H1 (cell line): ENCODE data around the gene PFDN6. TPM values are rescaled to one million over a fixed set of nuclear protein-coding genes. Genes with fewer than 3 reads are reported as not detected.

ENCODE experiments used
- CTCF ChIA-PET: fragments of 300-600 bp; sonication (Branson Sonifier 250); formaldehyde crosslinking; loops from one replicate; lab custom pipeline; 2021; ENCODE audit not compliant: partially characterized antibody; lab: Charles Lee
- POLR2A ChIA-PET: fragments of 300-600 bp; sonication (Branson Sonifier 250); formaldehyde crosslinking; loops from one replicate; lab custom pipeline; 2021; ENCODE audit warnings: inconsistent platforms; ENCODE audit not compliant: partially characterized antibody; lab: Charles Lee
- DNase-seq, 2 experiments: peaks; one replicate each; pipeline versions ENCODE4 v3.0.0 to v3.0.0-alpha.2; 2010 to 2022; ENCODE audit warnings: low spot score in 2 of 2, low read depth in 1 of 2, mixed read lengths in 1 of 2
- FAIRE-seq: peaks from 2 replicates; lab custom pipeline; 2011; peaks lifted over from hg19 to GRCh38; lab: Jason Lieb, UNC
- H2AFZ ChIP-seq: 2 replicates; pipeline ENCODE4 v1.8.1; 2012; ENCODE audit warnings: low read length, inconsistent platforms
- H2AK5ac ChIP-seq: 2 replicates; pipeline ENCODE4 v1.6.1; 2013; ENCODE audit warnings: low read depth, low read length
- H2BK120ac ChIP-seq: replicated peaks from 2 replicates; pipeline ENCODE3; 2013; ENCODE audit warnings: low read depth, low read length, inconsistent platforms
- H2BK12ac ChIP-seq: 2 replicates; pipeline ENCODE4 v1.6.1; 2013; ENCODE audit warnings: low read depth, low read length
- H2BK15ac ChIP-seq: 2 replicates; pipeline ENCODE4 v1.6.1; 2013; ENCODE audit warnings: low read length
- H2BK20ac ChIP-seq: 2 replicates; pipeline ENCODE4 v1.6.1; 2013; ENCODE audit warnings: low read length
- H2BK5ac ChIP-seq: 2 replicates; pipeline ENCODE4 v1.6.1; 2013; ENCODE audit warnings: low read depth, low read length
- H3K14ac ChIP-seq: 2 replicates; pipeline ENCODE4 v1.6.1; 2013; ENCODE audit warnings: inconsistent platforms; ENCODE audit not compliant: insufficient read length
- H3K18ac ChIP-seq: 2 replicates; pipeline ENCODE4 v1.6.1; 2013; ENCODE audit warnings: low read length; ENCODE audit errors: extremely low read depth
- H3K23ac ChIP-seq: 2 replicates; pipeline ENCODE4 v1.6.1; 2013; ENCODE audit warnings: inconsistent platforms; ENCODE audit not compliant: insufficient read length
- H3K23me2 ChIP-seq: 2 replicates; pipeline ENCODE4 v1.6.1; 2013; ENCODE audit warnings: low read depth, low read length
- H3K27ac ChIP-seq: 2 replicates; pipeline ENCODE4 v1.6.1; 2011; ENCODE audit warnings: low read depth, low read length, inconsistent platforms
- H3K27me3 ChIP-seq, 4 experiments: replicated peaks in 1 of 4; 1 replicate in 1 of 4; 2 replicates in 3 of 4; pipeline versions ENCODE4 v1.6.1 to v1.8.1; 2011 to 2013; ENCODE audit warnings: low read length in 3 of 4, mild to moderate bottlenecking in 3 of 4, inconsistent platforms in 2 of 4, mixed read lengths in 2 of 4, moderate library complexity in 1 of 4; ENCODE audit not compliant: control insufficient read depth in 3 of 4, insufficient read depth in 3 of 4; ENCODE audit errors: extremely low read depth in 1 of 4
- H3K36me3 ChIP-seq, 4 experiments: 2 replicates each; pipeline versions ENCODE4 v1.6.1 to v1.8.1; 2011 to 2013; ENCODE audit warnings: mild to moderate bottlenecking in 4 of 4, low read length in 3 of 4, moderate library complexity in 2 of 4, control low read depth in 1 of 4, inconsistent platforms in 1 of 4; ENCODE audit not compliant: insufficient read depth in 4 of 4, control insufficient read depth in 2 of 4
- H3K4ac ChIP-seq: replicated peaks from 2 replicates; pipeline ENCODE3; 2013; ENCODE audit warnings: low read length, low read depth, mixed read lengths, inconsistent platforms; ENCODE audit not compliant: insufficient read length
- H3K4me1 ChIP-seq, 4 experiments: replicated peaks in 1 of 4; 1 replicate in 1 of 4; 2 replicates in 3 of 4; pipeline versions ENCODE4 v1.6.1 to v1.8.1; 2011 to 2013; ENCODE audit warnings: low read length in 3 of 4, inconsistent platforms in 2 of 4, mixed read lengths in 1 of 4; ENCODE audit not compliant: insufficient read depth in 4 of 4, control insufficient read depth in 3 of 4
- H3K4me2 ChIP-seq, 2 experiments: 2 replicates each; pipeline versions ENCODE4 v1.6.1 to v1.8.1; 2011 to 2013; ENCODE audit warnings: low read depth in 2 of 2, low read length in 2 of 2, control low read depth in 1 of 2, inconsistent platforms in 1 of 2, mild to moderate bottlenecking in 1 of 2; ENCODE audit not compliant: insufficient read depth in 1 of 2
- H3K4me3 ChIP-seq, 4 experiments: fragments of 200-600, 300-600 bp in 1 of 4; sonication (generic), shearing (Covaris generic), sonication (Bioruptor Twin) in 1 of 4; 2 replicates each; pipeline versions ENCODE4 v1.5.1 to v1.8.1; 2011 to 2016; ENCODE audit warnings: low read length in 4 of 4, low read depth in 3 of 4, control low read depth in 2 of 4, inconsistent platforms in 2 of 4, mild to moderate bottlenecking in 2 of 4, mixed read lengths in 1 of 4, moderate library complexity in 1 of 4; ENCODE audit not compliant: insufficient read depth in 2 of 4; ENCODE audit errors: extremely low read depth in 1 of 4
- H3K56ac ChIP-seq: replicated peaks from 2 replicates; pipeline ENCODE3; 2013; ENCODE audit warnings: low read depth, mild to moderate bottlenecking, mixed read lengths, low read length, inconsistent platforms; ENCODE audit not compliant: insufficient read length
- H3K79me1 ChIP-seq: 2 replicates; pipeline ENCODE4 v1.6.1; 2013; ENCODE audit warnings: low read depth, low read length, control low read depth
- H3K79me2 ChIP-seq, 2 experiments: 2 replicates each; pipeline versions ENCODE4 v1.6.1 to v1.8.1; 2012 to 2013; ENCODE audit warnings: low read length in 2 of 2, mild to moderate bottlenecking in 2 of 2, inconsistent platforms in 1 of 2; ENCODE audit not compliant: insufficient read depth in 2 of 2, control insufficient read depth in 1 of 2
- H3K9ac ChIP-seq, 4 experiments: replicated peaks in 1 of 4; 1 replicate in 1 of 4; 2 replicates in 3 of 4; pipeline versions ENCODE4 v1.6.1 to v1.8.1; 2011 to 2013; ENCODE audit warnings: low read depth in 3 of 4, low read length in 3 of 4, control low read depth in 2 of 4, mild to moderate bottlenecking in 2 of 4, moderate library complexity in 2 of 4, inconsistent platforms in 1 of 4; ENCODE audit errors: extremely low read depth in 1 of 4
- H3K9me3 ChIP-seq, 2 experiments: 2 replicates each; pipeline versions ENCODE4 v1.6.1 to v1.8.1; 2012 to 2013; ENCODE audit warnings: mild to moderate bottlenecking in 2 of 2, moderate library complexity in 2 of 2, control low read depth in 1 of 2, inconsistent platforms in 1 of 2, low read depth in 1 of 2, low read length in 1 of 2, mixed read lengths in 1 of 2; ENCODE audit not compliant: insufficient read depth in 2 of 2
- H4K20me1 ChIP-seq, 2 experiments: replicated peaks in 1 of 2; 2 replicates each; pipeline versions ENCODE3 to v1.8.1; 2011 to 2013; ENCODE audit warnings: inconsistent platforms in 2 of 2, low read length in 2 of 2, mild to moderate bottlenecking in 1 of 2; ENCODE audit not compliant: insufficient read depth in 2 of 2, control insufficient read depth in 1 of 2
- H4K5ac ChIP-seq: 2 replicates; pipeline ENCODE4 v1.6.1; 2013; ENCODE audit warnings: low read length, low read depth, mixed read lengths, inconsistent platforms; ENCODE audit not compliant: insufficient read length
- H4K8ac ChIP-seq: 2 replicates; pipeline ENCODE4 v1.8.0; 2013; ENCODE audit warnings: mild to moderate bottlenecking, moderate library complexity, low read length, inconsistent platforms; ENCODE audit not compliant: insufficient read depth; ENCODE audit errors: extremely low read depth
- H4K91ac ChIP-seq: replicated peaks from 2 replicates; pipeline ENCODE3; 2013; ENCODE audit warnings: low read length, mixed read lengths, inconsistent platforms; ENCODE audit not compliant: insufficient read length
- JUND ChIP-seq: IDR thresholded peaks from 2 replicates; pipeline ENCODE4 v1.6.1; 2011; ENCODE audit warnings: mild to moderate bottlenecking, improper control_type of control experiment, low read length
- SIN3A ChIP-seq, 2 experiments: IDR thresholded peaks in 1 of 2; conservative IDR thresholded peaks in 1 of 2; 2 replicates each; pipeline ENCODE4 v1.6.1; 2011 to 2012; ENCODE audit warnings: low read length in 2 of 2, improper control_type of control experiment in 1 of 2, low read depth in 1 of 2, mild to moderate bottlenecking in 1 of 2
- WGBS, 2 experiments: shearing (Covaris generic) in 1 of 2; methylation state at CpG; one replicate each; pipeline versions ENCODE4 v1.1.6 to v1.1.7; 2013 to 2015; ENCODE audit warnings: low lambda C conversion rate in 2 of 2, mixed read lengths in 2 of 2, inconsistent platforms in 1 of 2, low coverage in 1 of 2, missing lambda C conversion rate in 1 of 2; ENCODE audit not compliant: insufficient replicate concordance in 2 of 2, insufficient coverage in 1 of 2, insufficient read length in 1 of 2; ENCODE audit errors: extremely low coverage in 1 of 2, missing lambda C conversion rate in 1 of 2; 5-methylcytosine and 5-hydroxymethylcytosine counted together
- polyA plus RNA-seq, 7 experiments: library from polyadenylated mRNA; depleted of rRNA in 3 of 7; stranded (reverse) in 5 of 7; unstranded in 2 of 7; fragments of >200 nt in 5 of 7; fragments of 200-250 nt in 2 of 7; gene quantifications; 1 replicate in 5 of 7; 2 replicates in 1 of 7; 4 replicates in 1 of 7; pipeline versions ENCODE4 v1.2.1 to v1.2.3, GENCODE V29; 2011 to 2013; ENCODE audit warnings: missing spikeins in 2 of 7, mixed read lengths in 2 of 7
- total RNA-seq: library from RNA; stranded (reverse); fragmentation: NEBNext Ultra II Directional; extraction: Animal tissue kit (Norgen Biotek cat#: 25700); gene quantifications from 2 replicates; pipeline ENCODE4 v1.2.1, GENCODE V29; 2021

PFDN6 gene
- total and polyA plus RNA-seq, 2 of the 8 experiments (the other 6 are each of a cell fraction or from before 2014, with no cell fraction given) = 32.0 to 95.7 TPM

DNA sequence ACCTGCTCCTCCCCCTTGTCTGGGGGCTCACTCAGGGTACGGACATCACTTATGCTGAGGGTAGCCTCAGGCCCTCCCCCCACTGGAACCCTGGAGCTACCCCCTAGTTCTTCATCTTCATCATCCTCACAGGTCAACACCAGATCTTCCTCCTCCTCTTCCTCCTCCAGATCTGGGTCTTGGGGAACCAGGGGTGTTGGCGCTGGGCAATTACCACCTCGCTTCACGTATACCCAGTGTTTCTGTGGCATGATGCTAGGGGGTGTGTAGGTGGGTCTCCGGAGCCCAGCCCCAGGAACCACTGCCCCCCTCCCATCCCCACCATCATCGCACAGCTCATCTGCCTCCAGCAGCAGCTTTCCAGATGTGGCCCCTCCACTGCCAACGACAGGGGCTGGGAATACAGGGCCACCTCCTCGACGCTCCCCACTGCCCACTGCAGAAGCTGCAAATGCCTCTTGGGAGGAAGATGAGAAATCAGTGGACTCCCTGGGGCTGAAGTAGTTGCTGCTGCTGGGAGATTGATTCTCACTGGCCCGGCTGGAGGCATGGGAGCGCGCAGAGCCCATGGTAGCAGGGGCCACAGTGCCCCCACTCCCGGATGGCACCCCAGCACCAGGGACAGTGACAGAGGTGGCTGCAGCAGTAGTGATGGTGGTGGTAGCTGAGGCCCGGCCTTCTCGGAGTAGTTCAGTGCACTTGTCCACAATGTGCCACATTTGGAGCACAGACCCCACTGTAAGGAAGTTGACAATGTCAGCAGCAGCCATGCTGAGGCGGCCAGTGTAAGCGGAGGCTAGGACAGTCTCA is 26.6 kb downstream of the PFDN6 start:
- Histone ChIP-seq H2BK5ac (peak overlapping the region; percentile 68; the same call in 1 of the 2 replicates), H3K79me2 (peaks cover 0 to 17% of the 10 kb centered on the region in 2 experiments; a peak in 1 of 4 replicates), H3K27ac (no peak overlapping the region), H3K23me2 (peaks cover 26% of the 10 kb centered on the region), H3K27me3 (no peaks in the 10 kb centered on the region), H4K8ac (no peak overlapping the region), H4K20me1 (peaks cover 0 to 5% of the 10 kb centered on the region in 2 experiments), H3K4me1 (peaks cover 0 to 28% (median 17%) of the 10 kb centered on the region in 4 experiments; a peak in 6 of 7 replicates), H3K9me3 (no peaks in the 10 kb centered on the region), H2AK5ac (peak overlapping the region; percentile 88; the same call in 1 of the 2 replicates), H3K36me3 (peaks cover 8 to 27% (median 21%) of the 10 kb centered on the region in 4 experiments; a peak in 7 of 8 replicates), H4K5ac (no peak overlapping the region), H2BK15ac (no peak overlapping the region; the same call in 1 of the 2 replicates), H3K4me3 (no peak overlapping the region), H3K18ac (no peak overlapping the region), H3K79me1 (no peaks in the 10 kb centered on the region; the same call in 1 of the 2 replicates), H2AFZ (no peak overlapping the region), H3K56ac (no peak overlapping the region), H3K9ac (no peak overlapping the region), H3K4ac (no peak overlapping the region), H2BK120ac (no peak overlapping the region), H3K23ac (no peak overlapping the region), H2BK20ac (no peak overlapping the region), H2BK12ac (peak overlapping the region; percentile 23; the same call in 1 of the 2 replicates), H3K14ac (no peak overlapping the region), H4K91ac (no peak overlapping the region), H3K4me2 (peak overlapping the region in 1 of 2 experiments; percentile 95; a peak in 1 of 4 replicates)
- WGBS, 2 experiments = 86% methylated on average over 17 of the region's 17 CpGs; no CpG with 5 or more reads in 1 of the 2 experiments
- DNase-seq = no peak
- POLR2A ChIA-PET = interaction anchor here (0.6 to 6.3 kb wide), 8 partner anchors 15 to 426 kb away, joined by 3 to 30 read pairs (median 4); partner anchors contain the start of genes B3GALT4, RPS18 and VPS52
- 0 out of 4 replicates have a peak, but pooled peaks of 1 of the 2 experiments have one; percentile 4 for TF ChIP-seq SIN3A (conservative IDR thresholded peaks at IDR 0.05 in 1 of 2, IDR thresholded peaks at IDR 0.05 in 1 of 2; ENCODE audit: low read depth in 1 of 2, low read length in 2 of 2)
- TF ChIP-seq JUND = no peak
- FAIRE-seq = no peak
- CTCF ChIA-PET = interaction anchor here (1.0 to 2.7 kb wide), 3 partner anchors 17 to 36 kb away, joined by 3 to 8 read pairs (median 3); partner anchors contain the start of gene RGL2
